Right kidney (tissue), 1 donor: ENCODE data around the gene NAP1L4.

Experiments used
- DNase-seq: peaks from one replicate; pipeline ENCODE4 v3.0.0-alpha.2; 2016

Gene NAP1L4

GRCh38 chr11:2923446-2924375, 68.4 kb downstream of the NAP1L4 start:
- no peak for DNase-seq

- no peak for DNase-seq
Observed at GRCh38 chr11:2922655-2923054, 69.5 kb downstream of the NAP1L4 start.

GRCh38 chr11:2921742-2922493, 70.2 kb downstream of the NAP1L4 start:
- no peak for DNase-seq

GRCh38 chr11:2921261-2921660, 70.9 kb downstream of the NAP1L4 start:
- no peak for DNase-seq

- no peak for DNase-seq
Observed at GRCh38 chr11:2920343-2920742, 71.8 kb downstream of the NAP1L4 start.

GRCh38 chr11:2919837-2920236, 72.3 kb downstream of the NAP1L4 start:
- DNase-seq: no peak

GRCh38 chr11:2919188-2919587, 72.9 kb downstream of the NAP1L4 start:
- no peak for DNase-seq

- no peak for DNase-seq
Observed at GRCh38 chr11:2917842-2918490, 74.2 kb downstream of the NAP1L4 start.

GRCh38 chr11:2916892-2917645, 75.1 kb downstream of the NAP1L4 start:
- DNase-seq: no peak

GRCh38 chr11:2916114-2916891, 75.8 kb downstream of the NAP1L4 start:
- DNase-seq: no peak

GRCh38 chr11:2915473-2915872, 76.7 kb downstream of the NAP1L4 start:
- DNase-seq: no peak

GRCh38 chr11:2914455-2915195, 77.5 kb downstream of the NAP1L4 start:
- no peak for DNase-seq

- DNase-seq: no peak
Observed at GRCh38 chr11:2913776-2914175, 78.4 kb downstream of the NAP1L4 start.

GRCh38 chr11:2913019-2913431, 79.1 kb downstream of the NAP1L4 start:
- no peak for DNase-seq

- no peak for DNase-seq
Observed at GRCh38 chr11:2912498-2912897, 79.6 kb downstream of the NAP1L4 start.

GRCh38 chr11:2911785-2912391, 80.2 kb downstream of the NAP1L4 start:
- DNase-seq: peak; percentile 41

GRCh38 chr11:2911088-2911784, 80.9 kb downstream of the NAP1L4 start:
- DNase-seq: peak; percentile 37

GRCh38 chr11:2910401-2910955, 81.7 kb downstream of the NAP1L4 start:
- DNase-seq: no peak
